Stimulated activated CD8-positive, alpha-beta memory T cell treated with anti-CD3 and anti-CD28 coated beads, Interleukin-4, amount 100 ng/mL, for 1 hour (primary cell): Measurements from ENCODE around the gene NOTCH2.

Experiments
- DNase-seq, 2 donors: peaks; one replicate each; pipeline ENCODE4 v3.0.0-alpha.2; 2020; ENCODE audit warnings: low read depth in 2 of 2, low spot score in 1 of 2

Gene NOTCH2

GRCh38 chr1:119948342-119949214 lies 120.9 kb downstream of the NOTCH2 start:
- peak; percentile 37 to 46 for DNase-seq

GRCh38 chr1:119947468-119947867 lies 122.0 kb downstream of the NOTCH2 start:
- DNase-seq = no peak

GRCh38 chr1:119946724-119947123 lies 122.7 kb downstream of the NOTCH2 start:
- no peak for DNase-seq

- no peak for DNase-seq
Observed at GRCh38 chr1:119943216-119943615, 126.2 kb downstream of the NOTCH2 start.

- DNase-seq = no peak
Observed at GRCh38 chr1:119941392-119941791, 128.1 kb downstream of the NOTCH2 start.

- DNase-seq = no peak
Observed at GRCh38 chr1:119940697-119941096, 128.8 kb downstream of the NOTCH2 start.

GRCh38 chr1:119937198-119937597 lies 132.3 kb downstream of the NOTCH2 start:
- no peak for DNase-seq

- DNase-seq = no peak
Observed at GRCh38 chr1:119935915-119936314, 133.5 kb downstream of the NOTCH2 start.

GRCh38 chr1:119935373-119935772 lies 134.1 kb downstream of the NOTCH2 start:
- no peak for DNase-seq

- DNase-seq = no peak
Observed at GRCh38 chr1:119933397-119933796, 136.1 kb downstream of the NOTCH2 start.

GRCh38 chr1:119929643-119930315 lies 139.7 kb downstream of the NOTCH2 start:
- no peak for DNase-seq

GRCh38 chr1:119926553-119926952 lies 142.9 kb downstream of the NOTCH2 start:
- DNase-seq = no peak

- DNase-seq = no peak
Observed at GRCh38 chr1:119924948-119925898, 144.2 kb downstream of the NOTCH2 start.

GRCh38 chr1:119920104-119920968 lies 149.1 kb downstream of the NOTCH2 start:
- no peak for DNase-seq

GRCh38 chr1:119919241-119919640 lies 150.2 kb downstream of the NOTCH2 start:
- DNase-seq = no peak

- no peak for DNase-seq
Observed at GRCh38 chr1:119918301-119918700, 151.2 kb downstream of the NOTCH2 start.

- no peak for DNase-seq
Observed at GRCh38 chr1:119917304-119918055, 152.0 kb downstream of the NOTCH2 start.

GRCh38 chr1:119915517-119915916 lies 153.9 kb downstream of the NOTCH2 start:
- no peak for DNase-seq

- DNase-seq = no peak
Observed at GRCh38 chr1:119914071-119914470, 155.4 kb downstream of the NOTCH2 start.

- DNase-seq = no peak
Observed at GRCh38 chr1:119912963-119913362, 156.5 kb downstream of the NOTCH2 start.
